Stomach (tissue), 9 donors: ENCODE data around the gene RD3L. TPM values are rescaled to one million over a fixed set of nuclear protein-coding genes. Genes with fewer than 3 reads are reported as not detected.
A peak's percentile ranks its signal among the peaks of the same experiment; 100 is the strongest.
"Not testable (repeated sequence)": the region's sequence is repeated elsewhere in the genome, so short reads cannot be mapped to it uniquely, and the experiment has no call there.

Experiments used
- DNase-seq, 2 donors: peaks; one replicate each; pipeline versions ENCODE4 v3.0.0 to v3.0.0-alpha.2; 2013 to 2019
- H3K27ac ChIP-seq, 5 donors: fragments of 200-600 bp in 4 of 5; sonication (generic) in 4 of 5; one replicate each; pipeline ENCODE4 v1.5.1; 2013 to 2019; ENCODE audit warnings: mild to moderate bottlenecking in 1 of 5, moderate library complexity in 1 of 5
- H3K27me3 ChIP-seq, 3 donors: fragments of 200-600 bp; sonication (generic); one replicate each; pipeline ENCODE4 v1.5.1; 2017 to 2019; ENCODE audit warnings: mixed run types in 1 of 3
- H3K36me3 ChIP-seq, 4 donors: fragments of 200-600 bp; sonication (generic); 1 replicate in 3 of 4; 2 replicates in 1 of 4; pipeline ENCODE4 v1.5.1; 2016 to 2019
- H3K4me1 ChIP-seq, 4 donors: fragments of 200-600 bp; sonication (generic); one replicate each; pipeline ENCODE4 v1.5.1; 2016 to 2019
- H3K4me3 ChIP-seq, 4 donors: fragments of 200-600 bp; sonication (generic) in 3 of 4; one replicate each; pipeline ENCODE4 v1.5.1; 2016 to 2019; ENCODE audit warnings: mild to moderate bottlenecking in 1 of 4
- H3K9me3 ChIP-seq, 4 donors: fragments of 200-600 bp; sonication (generic); one replicate each; pipeline ENCODE4 v1.5.1; 2016 to 2019
- CTCF ChIP-seq, 7 experiments: fragments of 450-650 bp in 4 of 7; fragments of 200-600 bp in 3 of 7; sonication (generic) in 3 of 7; IDR thresholded peaks; one replicate each; pipeline ENCODE4 v1.5.1; 2016 to 2019; ENCODE audit warnings: antibody characterized with exemption in 7 of 7, control low read depth in 2 of 7, mild to moderate bottlenecking in 1 of 7
- EP300 ChIP-seq: sonication (generic); formaldehyde crosslinking; IDR thresholded peaks from one replicate; pipeline ENCODE4 v1.6.1; 2017; ENCODE audit warnings: antibody characterized with exemption
- POLR2A ChIP-seq, 4 donors: fragments of 450-650 bp; IDR thresholded peaks; one replicate each; pipeline ENCODE4 v1.6.1; 2016; ENCODE audit warnings: antibody characterized with exemption in 4 of 4, control low read depth in 2 of 4, mild to moderate bottlenecking in 1 of 4, moderate library complexity in 1 of 4
- POLR2AphosphoS5 ChIP-seq, 3 donors: sonication (generic); formaldehyde crosslinking; IDR thresholded peaks; one replicate each; pipeline ENCODE4 v1.6.1; 2016; ENCODE audit warnings: antibody characterized with exemption in 3 of 3
- WGBS, 5 donors: extraction: QIAGEN DNeasy Blood & Tissue Kit in 3 of 5; methylation state at CpG; one replicate each; pipeline versions ENCODE4 v1.1.5 to v1.1.7; 2013 to 2018; 5-methylcytosine and 5-hydroxymethylcytosine counted together
- intact Hi-C: fragments of 100-400 bp; cut with DNase I; formaldehyde crosslinking; loops from one replicate; pipeline ENCODE4 v1.15.1; 2023; ENCODE audit warnings: low total_unique reads
- polyA plus RNA-seq, 3 donors: library from polyadenylated mRNA; stranded (reverse); fragments of 200-250 nt; gene quantifications; one replicate each; pipeline ENCODE4 v1.2.3, GENCODE V29; 2013
- total RNA-seq, 5 donors: library from RNA; depleted of rRNA; stranded (reverse); fragments of >200 nt; gene quantifications; one replicate each; pipeline versions ENCODE4 v1.1.0 to v1.2.3, GENCODE V29; 2014 to 2016
- donor health status: healthy with polysubstance abuse.
- donor health status: Bipolar disorder and iron deficiency.
- donor health status: healthy.

The RD3L gene
- total and polyA plus RNA-seq, 8 donors: not detected

GRCh38 chr14:103980623-103981238 is 38.4 kb upstream of the RD3L start:
- H3K27me3 ChIP-seq, H3K36me3 ChIP-seq, intact Hi-C loops, H3K4me1 ChIP-seq, H3K4me3 ChIP-seq, H3K9me3 ChIP-seq, H3K27ac ChIP-seq: not testable (repeated sequence)
- DNase-seq: peak; percentile 15 to 73
- TF ChIP-seq CTCF (IDR thresholded peaks at IDR 0.05): peak in 5 of 7 experiments; percentile 59 to 75 (median 65)
- WGBS, 5 donors: 38 to 60% (median 43%) methylated on average over 7 to 14 of the region's 14 CpGs

GRCh38 chr14:103974575-103974974 is 32.2 kb upstream of the RD3L start:
- no peak for TF ChIP-seq EP300
- no peak for TF ChIP-seq POLR2A (IDR thresholded peaks at IDR 0.05)
- TF ChIP-seq CTCF (IDR thresholded peaks at IDR 0.05): no peak
- TF ChIP-seq POLR2AphosphoS5 (IDR thresholded peaks at IDR 0.05): no peak
- intact Hi-C loops: no loop called here
- DNase-seq: no peak
- H3K9me3 ChIP-seq: no peaks in the 10 kb centered on the region
- 79 to 89% (median 86%) methylated on average over 2 of the region's 2 CpGs for WGBS, 5 donors
- H3K27ac ChIP-seq: no peak overlapping the region
- H3K4me1 ChIP-seq: no peaks in the 10 kb centered on the region
- H3K36me3 ChIP-seq: no peaks in the 10 kb centered on the region
- H3K4me3 ChIP-seq: no peak overlapping the region
- H3K27me3 ChIP-seq: no peaks in the 10 kb centered on the region

GRCh38 chr14:103973354-103973753 is 31.0 kb upstream of the RD3L start:
- WGBS, 5 donors: 53 to 64% (median 55%) methylated on average over 4 of the region's 4 CpGs
- Histone ChIP-seq H3K4me3 (no peak overlapping the region), H3K27me3 (no peaks in the 10 kb centered on the region), H3K36me3 (no peaks in the 10 kb centered on the region), H3K4me1 (no peaks in the 10 kb centered on the region), H3K27ac (peak overlapping the region in 1 of 5 donors; percentile 14), H3K9me3 (no peaks in the 10 kb centered on the region)
- intact Hi-C loops: no loop called here
- no peak for DNase-seq
- TF ChIP-seq EP300: no peak
- TF ChIP-seq POLR2A (IDR thresholded peaks at IDR 0.05): no peak
- TF ChIP-seq POLR2AphosphoS5 (IDR thresholded peaks at IDR 0.05): no peak
- TF ChIP-seq CTCF (IDR thresholded peaks at IDR 0.05): no peak

- Histone ChIP-seq H3K27ac (no peak overlapping the region), H3K9me3 (no peaks in the 10 kb centered on the region), H3K4me3 (no peak overlapping the region), H3K27me3 (no peaks in the 10 kb centered on the region), H3K4me1 (no peaks in the 10 kb centered on the region), H3K36me3 (no peaks in the 10 kb centered on the region)
- 59 to 73% (median 64%) methylated on average over 4 of the region's 4 CpGs for WGBS, 5 donors
- DNase-seq: no peak
- TF ChIP-seq POLR2A (IDR thresholded peaks at IDR 0.05) (no peak), EP300 (no peak), CTCF (IDR thresholded peaks at IDR 0.05) (no peak), POLR2AphosphoS5 (IDR thresholded peaks at IDR 0.05) (no peak)
- intact Hi-C loops: no loop called here
Measured at GRCh38 chr14:103969961-103970360, 27.6 kb upstream of the RD3L start.
